GM12874 (cell line): ENCODE data around the gene VMAC.

ENCODE experiments used
- CTCF ChIP-seq: IDR thresholded peaks from 2 replicates; pipeline ENCODE4 v1.5.1; 2011; ENCODE audit warnings: low read depth, mild to moderate bottlenecking, control low read depth, low read length, moderate library complexity; ENCODE audit not compliant: insufficient read depth

Gene VMAC

GRCh38 chr19:5893296-5893903 lies 11.3 kb upstream of the VMAC start:
- no peak for TF ChIP-seq CTCF

GRCh38 chr19:5893907-5894703 lies 10.6 kb upstream of the VMAC start:
- no peak for TF ChIP-seq CTCF

- TF ChIP-seq CTCF = no peak
These were observed 9.8 kb upstream of the VMAC start for GRCh38 chr19:5894704-5895349.

- no peak for TF ChIP-seq CTCF
These were observed 9.3 kb upstream of the VMAC start for GRCh38 chr19:5895409-5895808.

- no peak for TF ChIP-seq CTCF
These were observed 8.8 kb upstream of the VMAC start for GRCh38 chr19:5895890-5896289.

- TF ChIP-seq CTCF = no peak
These were observed 8.2 kb upstream of the VMAC start for GRCh38 chr19:5896365-5897076.
